Chondrocyte (in vitro differentiated cells): ENCODE measurements around the gene IMP3. TPM values are rescaled to one million over a fixed set of nuclear protein-coding genes. Genes with fewer than 3 reads are reported as not detected.
"Not testable (repeated sequence)": the region's sequence is repeated elsewhere in the genome, so short reads cannot be mapped to it uniquely, and the experiment has no call there.

ENCODE experiments used
- DNase-seq: peaks from one replicate; pipeline ENCODE4 v3.0.0; 2021; ENCODE audit warnings: mixed read lengths, low spot score
- H3K27ac Mint-ChIP-seq: one replicate; pipeline ENCODE4 v1.8.0; 2021; ENCODE audit warnings: mild to moderate bottlenecking, moderate library complexity, mixed read lengths; ENCODE audit not compliant: unreplicated experiment
- H3K27me3 Mint-ChIP-seq: 2 replicates; pipeline ENCODE4 v1.8.0; 2021; ENCODE audit warnings: low read depth, mixed read lengths
- H3K36me3 Mint-ChIP-seq: 2 replicates; pipeline ENCODE4 v1.8.0; 2021; ENCODE audit warnings: low read depth, mixed read lengths
- H3K4me1 Mint-ChIP-seq: 2 replicates; pipeline ENCODE4 v1.8.0; 2021; ENCODE audit warnings: low read depth, mild to moderate bottlenecking, mixed read lengths
- H3K4me3 Mint-ChIP-seq: one replicate; pipeline ENCODE4 v1.8.0; 2021; ENCODE audit warnings: mild to moderate bottlenecking, moderate library complexity, mixed read lengths; ENCODE audit not compliant: unreplicated experiment
- H3K9me3 Mint-ChIP-seq: 2 replicates; pipeline ENCODE4 v1.8.0; 2021; ENCODE audit warnings: low read depth, mixed read lengths
- total RNA-seq: library from RNA; stranded (reverse); gene quantifications from 3 replicates; pipeline ENCODE4 v1.2.1, GENCODE V29; 2021
- TF ChIP-seq, protein P1 (sequence below): fragments of 200-600 bp; sonication (generic); IDR thresholded peaks from 2 replicates; pipeline ENCODE4 v1.5.0; 2021; ENCODE audit warnings: antibody characterized with exemption, mild to moderate bottlenecking, moderate library complexity

The IMP3 gene
- total RNA-seq, 1 donor from 2014 or later = 29.0 TPM

DNA sequence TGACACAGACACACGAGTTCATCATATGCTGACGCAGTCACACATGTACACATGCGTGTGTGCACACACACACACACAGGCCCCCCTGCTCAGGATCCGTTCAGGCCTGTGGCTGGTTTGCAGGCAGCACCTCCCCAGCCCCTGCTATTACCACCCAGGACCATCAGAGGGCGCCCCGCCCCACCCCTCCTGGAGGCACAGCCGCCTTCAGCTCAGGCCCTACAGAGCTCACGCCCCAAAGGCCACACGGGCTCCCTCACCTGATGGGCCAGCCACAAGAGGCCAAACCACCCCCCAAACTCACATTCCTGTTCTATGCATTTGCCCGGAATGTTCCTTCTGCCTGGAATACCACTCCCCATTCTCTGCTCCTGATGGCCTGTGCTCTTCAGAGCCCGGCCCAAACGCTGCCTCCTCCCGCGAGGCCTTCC, 46.2 kb upstream of the IMP3 start:
- DNase-seq, H3K4me3 Mint-ChIP-seq, H3K9me3 Mint-ChIP-seq, H3K27me3 Mint-ChIP-seq: not testable (repeated sequence)
- TF ChIP-seq, protein P1, sequence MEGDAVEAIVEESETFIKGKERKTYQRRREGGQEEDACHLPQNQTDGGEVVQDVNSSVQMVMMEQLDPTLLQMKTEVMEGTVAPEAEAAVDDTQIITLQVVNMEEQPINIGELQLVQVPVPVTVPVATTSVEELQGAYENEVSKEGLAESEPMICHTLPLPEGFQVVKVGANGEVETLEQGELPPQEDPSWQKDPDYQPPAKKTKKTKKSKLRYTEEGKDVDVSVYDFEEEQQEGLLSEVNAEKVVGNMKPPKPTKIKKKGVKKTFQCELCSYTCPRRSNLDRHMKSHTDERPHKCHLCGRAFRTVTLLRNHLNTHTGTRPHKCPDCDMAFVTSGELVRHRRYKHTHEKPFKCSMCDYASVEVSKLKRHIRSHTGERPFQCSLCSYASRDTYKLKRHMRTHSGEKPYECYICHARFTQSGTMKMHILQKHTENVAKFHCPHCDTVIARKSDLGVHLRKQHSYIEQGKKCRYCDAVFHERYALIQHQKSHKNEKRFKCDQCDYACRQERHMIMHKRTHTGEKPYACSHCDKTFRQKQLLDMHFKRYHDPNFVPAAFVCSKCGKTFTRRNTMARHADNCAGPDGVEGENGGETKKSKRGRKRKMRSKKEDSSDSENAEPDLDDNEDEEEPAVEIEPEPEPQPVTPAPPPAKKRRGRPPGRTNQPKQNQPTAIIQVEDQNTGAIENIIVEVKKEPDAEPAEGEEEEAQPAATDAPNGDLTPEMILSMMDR = peak; percentile 84
- peaks cover 35% of the 10 kb centered on the region for H3K36me3 Mint-ChIP-seq
- peaks cover 24% of the 10 kb centered on the region for H3K4me1 Mint-ChIP-seq
- peak overlapping the region; percentile 57 for H3K27ac Mint-ChIP-seq

DNA sequence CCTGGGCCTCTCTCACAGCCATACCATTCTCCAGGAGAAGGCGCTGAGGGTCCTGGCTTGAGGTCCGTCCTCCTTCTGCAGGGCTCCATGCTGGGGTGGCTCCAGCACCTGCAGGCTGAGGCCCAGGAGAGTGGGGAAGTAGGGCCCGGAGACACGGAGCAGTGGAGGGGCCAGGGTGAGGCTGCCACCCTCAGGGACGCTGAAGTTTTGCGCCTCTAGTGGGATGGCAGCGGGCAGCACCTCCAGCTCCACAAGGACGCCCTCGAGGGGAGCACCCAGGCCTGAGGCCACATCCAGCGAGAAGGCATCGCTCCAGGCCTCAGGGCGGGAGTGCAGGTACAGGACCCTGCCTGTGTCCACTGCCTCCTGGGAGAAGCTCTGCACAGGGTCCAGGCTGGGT, 45.2 kb upstream of the IMP3 start:
- Mint-ChIP-seq H3K27me3 (no peaks in the 10 kb centered on the region), H3K4me1 (peaks cover 24% of the 10 kb centered on the region), H3K27ac (no peak overlapping the region), H3K36me3 (peaks cover 36% of the 10 kb centered on the region), H3K4me3 (no peak overlapping the region), H3K9me3 (no peaks in the 10 kb centered on the region)
- DNase-seq = no peak
- TF ChIP-seq, protein P1 = no peak

DNA sequence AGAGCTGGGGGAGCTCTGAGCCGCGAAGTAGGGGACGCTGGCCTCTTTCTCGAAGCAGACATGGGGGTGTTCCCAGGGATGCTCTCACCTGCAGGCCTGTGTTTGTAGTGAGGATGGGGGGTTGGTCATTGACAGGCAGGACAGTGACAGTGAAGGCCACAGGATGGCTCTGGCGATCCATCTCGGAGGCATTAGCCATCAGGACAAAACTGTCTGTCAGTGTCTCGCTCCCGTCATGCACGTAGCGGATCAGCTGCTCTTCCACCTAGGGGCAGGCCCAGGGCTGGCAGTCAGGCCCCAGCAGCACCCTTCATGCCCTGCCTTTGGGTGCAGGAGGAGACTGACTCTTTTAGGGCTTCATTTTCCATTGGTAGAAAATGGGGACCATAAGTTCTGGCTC, 44.6 kb upstream of the IMP3 start:
- no peak for DNase-seq
- Mint-ChIP-seq H3K9me3 (no peaks in the 10 kb centered on the region), H3K27me3 (no peaks in the 10 kb centered on the region), H3K27ac (peak overlapping the region; percentile 17), H3K36me3 (peaks cover 39% of the 10 kb centered on the region), H3K4me1 (peaks cover 24% of the 10 kb centered on the region), H3K4me3 (no peak overlapping the region)
- TF ChIP-seq, protein P1 = no peak

DNA sequence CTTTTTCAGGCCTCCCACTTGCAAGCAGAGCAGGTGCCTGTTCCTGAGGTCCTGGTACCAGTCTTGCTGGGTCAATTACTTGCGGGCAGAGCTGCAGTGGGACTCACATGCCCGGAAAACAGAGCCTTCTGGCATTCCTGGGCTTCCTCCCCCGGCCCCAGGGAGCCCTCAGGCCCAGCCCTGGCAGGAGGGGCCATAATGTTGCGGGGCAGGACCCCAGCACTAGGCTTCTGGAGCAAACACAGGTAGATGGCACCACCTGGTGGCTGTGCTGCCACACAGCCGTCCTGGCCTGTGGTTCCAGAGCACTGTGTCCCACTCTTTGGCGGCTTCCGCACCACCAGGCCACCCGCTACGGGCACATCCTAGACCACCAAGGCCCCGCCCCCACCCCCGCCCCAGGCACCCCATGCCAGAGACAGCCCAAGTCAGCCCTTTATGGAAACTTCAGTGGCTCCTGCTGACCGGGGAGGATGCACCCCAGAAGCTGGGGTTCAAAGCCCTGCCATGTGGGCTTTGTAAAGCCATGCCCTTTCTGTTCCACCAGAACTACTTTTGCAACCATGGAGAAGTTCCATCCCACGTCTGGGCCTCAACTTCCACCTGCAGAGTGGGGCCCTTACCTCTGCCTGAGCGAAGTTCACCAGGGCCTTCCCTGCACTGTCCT, 43.8 kb upstream of the IMP3 start:
- Mint-ChIP-seq H3K4me1 (peaks cover 32% of the 10 kb centered on the region), H3K27ac (peak overlapping the region; percentile 12), H3K36me3 (peaks cover 47% of the 10 kb centered on the region)
- not testable (repeated sequence) for H3K4me3 Mint-ChIP-seq, H3K9me3 Mint-ChIP-seq, DNase-seq, H3K27me3 Mint-ChIP-seq
- TF ChIP-seq, protein P1 = peak; percentile 82

DNA sequence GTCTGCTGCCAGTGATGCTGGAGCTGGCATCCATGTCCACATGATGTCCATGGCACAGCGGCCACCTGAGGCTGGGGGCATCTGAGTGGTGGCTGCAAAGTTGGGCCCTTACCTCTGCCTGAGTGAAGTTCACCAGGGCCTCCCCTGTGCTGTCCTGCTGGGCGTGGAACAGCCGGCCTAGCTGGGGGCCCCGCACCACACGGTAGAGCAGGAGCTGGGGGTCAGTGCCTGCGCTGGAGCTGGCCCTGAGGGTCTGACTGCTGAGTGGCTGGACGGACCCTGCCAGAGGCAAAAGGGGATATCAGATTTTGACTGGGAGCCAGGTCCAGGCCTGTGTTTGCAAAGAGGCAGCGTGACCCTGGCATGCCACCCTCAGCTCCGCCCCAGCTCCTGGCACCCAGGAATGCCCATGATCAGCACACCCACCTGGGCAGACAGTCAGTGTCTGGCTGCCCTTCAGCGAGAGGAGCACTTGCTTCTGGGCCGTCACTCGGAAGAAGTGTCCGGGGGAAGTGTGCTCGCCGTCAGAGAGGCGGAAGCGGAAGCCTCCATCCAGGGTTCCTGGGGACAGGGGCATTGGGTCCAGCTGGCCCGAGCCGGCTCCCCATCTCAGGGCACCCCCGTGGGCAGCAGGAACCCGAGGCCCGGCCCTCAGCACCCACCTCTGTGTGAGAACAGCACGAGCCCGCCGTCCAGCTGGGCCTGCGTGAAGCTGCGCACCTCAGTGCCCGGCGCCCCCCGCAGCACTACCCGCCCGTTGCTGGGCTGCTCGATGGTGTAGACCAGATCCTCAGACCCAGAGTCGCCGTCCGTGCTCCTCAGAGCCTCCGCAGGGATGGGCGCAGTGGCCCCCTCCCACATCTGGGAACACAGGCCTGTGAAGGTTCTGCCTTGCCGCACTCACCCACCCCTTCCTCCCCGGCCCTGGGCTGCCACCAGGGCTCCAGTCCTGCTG, 42.4 kb upstream of the IMP3 start:
- no peaks in the 10 kb centered on the region for H3K9me3 Mint-ChIP-seq
- TF ChIP-seq, protein P1 = no peak
- H3K27ac Mint-ChIP-seq = peak overlapping the region; percentile 71
- H3K4me3 Mint-ChIP-seq = no peak overlapping the region
- H3K27me3 Mint-ChIP-seq = no peaks in the 10 kb centered on the region
- peaks cover 47% of the 10 kb centered on the region for H3K36me3 Mint-ChIP-seq
- no peak for DNase-seq
- H3K4me1 Mint-ChIP-seq = peaks cover 32% of the 10 kb centered on the region
